Keratinocyte (primary cell): ENCODE data around the gene IGFBP1. TPM values are rescaled to one million over a fixed set of nuclear protein-coding genes. Genes with fewer than 3 reads are reported as not detected.

Experiments
- DNase-seq: peaks from one replicate; pipeline ENCODE4 v3.0.0-alpha.2; 2011; ENCODE audit warnings: low read depth, missing footprints, low spot score
- FAIRE-seq: peaks from 2 replicates; lab custom pipeline; 2011; peaks lifted over from hg19 to GRCh38; lab: Jason Lieb, UNC
- H2AFZ ChIP-seq: 2 replicates; pipeline ENCODE4 v1.6.0; 2012; ENCODE audit warnings: low read length, control low read depth, inconsistent platforms; ENCODE audit not compliant: control insufficient read depth
- H3K27ac ChIP-seq: 2 replicates; pipeline ENCODE4 v1.5.1; 2011; ENCODE audit warnings: low read length; ENCODE audit not compliant: control insufficient read depth, insufficient read depth
- H3K27me3 ChIP-seq: 3 replicates; pipeline ENCODE4 v1.6.0; 2011; ENCODE audit warnings: low read length; ENCODE audit not compliant: control insufficient read depth, insufficient read depth; ENCODE audit errors: extremely low read depth
- H3K36me3 ChIP-seq, 2 experiments: 2 replicates in 1 of 2; 3 replicates in 1 of 2; pipeline ENCODE4 v1.5.1; 2011; ENCODE audit warnings: low read length in 2 of 2, mild to moderate bottlenecking in 1 of 2; ENCODE audit not compliant: control insufficient read depth in 2 of 2, insufficient read depth in 2 of 2; ENCODE audit errors: extremely low read depth in 1 of 2
- H3K4me1 ChIP-seq: 3 replicates; pipeline ENCODE4 v1.5.1; 2011; ENCODE audit warnings: low read length; ENCODE audit not compliant: control insufficient read depth, insufficient read depth; ENCODE audit errors: extremely low read depth
- H3K4me2 ChIP-seq: 3 replicates; pipeline ENCODE4 v1.6.0; 2011; ENCODE audit warnings: low read depth, low read length; ENCODE audit not compliant: control insufficient read depth, insufficient read depth; ENCODE audit errors: extremely low read depth
- H3K4me3 ChIP-seq, 3 experiments: fragments of 200-600 bp in 1 of 3; sonication (generic) in 1 of 3; 2 replicates in 2 of 3; 3 replicates in 1 of 3; pipeline ENCODE4 v1.5.1; 2011 to 2016; ENCODE audit warnings: low read length in 3 of 3, mild to moderate bottlenecking in 3 of 3, control low read depth in 2 of 3, inconsistent platforms in 1 of 3, low read depth in 1 of 3, mixed read lengths in 1 of 3, mixed run types in 1 of 3, moderate library complexity in 1 of 3; ENCODE audit not compliant: control insufficient read depth in 2 of 3, insufficient read depth in 2 of 3; ENCODE audit errors: extremely low read depth in 1 of 3
- H3K79me2 ChIP-seq: 2 replicates; pipeline ENCODE4 v1.6.0; 2012; ENCODE audit warnings: low read length; ENCODE audit not compliant: control insufficient read depth, insufficient read depth
- H3K9ac ChIP-seq: 3 replicates; pipeline ENCODE4 v1.6.0; 2011; ENCODE audit warnings: low read length; ENCODE audit not compliant: control insufficient read depth, insufficient read depth; ENCODE audit errors: extremely low read depth
- H3K9me1 ChIP-seq: 3 replicates; pipeline ENCODE4 v1.6.0; 2011; ENCODE audit warnings: low read length; ENCODE audit not compliant: control insufficient read depth, insufficient read depth; ENCODE audit errors: extremely low read depth
- H3K9me3 ChIP-seq: 2 replicates; pipeline ENCODE4 v1.5.1; 2012; ENCODE audit warnings: low read depth, low read length; ENCODE audit not compliant: control insufficient read depth
- H4K20me1 ChIP-seq: 3 replicates; pipeline ENCODE4 v1.6.0; 2011; ENCODE audit warnings: low read length; ENCODE audit not compliant: control insufficient read depth, insufficient read depth; ENCODE audit errors: extremely low read depth
- CTCF ChIP-seq, 3 experiments: IDR thresholded peaks in 1 of 3; conservative IDR thresholded peaks in 1 of 3; optimal IDR thresholded peaks in 1 of 3; 2 replicates in 2 of 3; 3 replicates in 1 of 3; pipeline versions ENCODE3 to v1.5.1; 2011; ENCODE audit warnings: low read length in 3 of 3, mild to moderate bottlenecking in 3 of 3, moderate library complexity in 2 of 3, control low read depth in 1 of 3, inconsistent platforms in 1 of 3; ENCODE audit not compliant: insufficient read depth in 2 of 3; ENCODE audit errors: extremely low read depth in 1 of 3
- EZH2 ChIP-seq: IDR thresholded peaks from one replicate; pipeline ENCODE4 v1.6.1; 2012; ENCODE audit warnings: inconsistent platforms, mild to moderate bottlenecking, low read length, moderate library complexity
- dilution Hi-C: fragments of 300-500 bp; cut with MboI; formaldehyde crosslinking; loops from one replicate; pipeline ENCODE4 v1.7.0; 2020; ENCODE audit warnings: low sequenced_read_pairs; ENCODE audit not compliant: extremely low pct_ligation_motif_present
- polyA plus RNA-seq, 5 experiments: library from polyadenylated mRNA; depleted of rRNA in 3 of 5; stranded (reverse) in 3 of 5; stranded (forward) in 1 of 5; unstranded in 1 of 5; fragments of >200 nt; gene quantifications; 1 replicate in 1 of 5; 2 replicates in 3 of 5; 3 replicates in 1 of 5; pipeline versions ENCODE4 v1.2.1 to v1.2.3, GENCODE V29; 2011 to 2012; ENCODE audit warnings: missing spikeins in 2 of 5, low read depth in 1 of 5, low replicate concordance in 1 of 5

Gene IGFBP1
- polyA plus RNA-seq, 1 donor (not counting 4 experiments of a cell fraction or from before 2014, with no cell fraction given) = not detected

- Histone ChIP-seq H3K27ac (no peak overlapping the region), H3K9me3 (peaks cover 1% of the 10 kb centered on the region), H3K4me2 (no peak overlapping the region), H3K9ac (no peak overlapping the region), H3K4me3 (no peak overlapping the region), H3K36me3 (no peaks in the 10 kb centered on the region), H3K9me1 (no peaks in the 10 kb centered on the region), H4K20me1 (no peaks in the 10 kb centered on the region), H3K4me1 (no peaks in the 10 kb centered on the region), H3K27me3 (no peaks in the 10 kb centered on the region), H3K79me2 (no peaks in the 10 kb centered on the region), H2AFZ (no peak overlapping the region)
- FAIRE-seq = no peak
- dilution Hi-C loops = no loop called here
- no peak for DNase-seq
- TF ChIP-seq EZH2 (no peak), CTCF (optimal IDR thresholded peaks at IDR 0.05 in 1 of 3, IDR thresholded peaks at IDR 0.05 in 1 of 3, conservative IDR thresholded peaks at IDR 0.05 in 1 of 3; ENCODE audit: extremely low read depth in 1 of 3, insufficient read depth in 2 of 3, low read length in 3 of 3) (no peak)
Measured at GRCh38 chr7:45880433-45880860, 7.8 kb upstream of the IGFBP1 start.

GRCh38 chr7:45881280-45881758, 7.0 kb upstream of the IGFBP1 start:
- no peak for FAIRE-seq
- no peak for TF ChIP-seq CTCF (optimal IDR thresholded peaks at IDR 0.05 in 1 of 3, IDR thresholded peaks at IDR 0.05 in 1 of 3, conservative IDR thresholded peaks at IDR 0.05 in 1 of 3; ENCODE audit: extremely low read depth in 1 of 3, insufficient read depth in 2 of 3, low read length in 3 of 3)

More at GRCh38 chr7:45881280-45881758, 7.0 kb upstream of the IGFBP1 start:
- Histone ChIP-seq H3K4me2 (no peak overlapping the region), H3K4me1 (no peaks in the 10 kb centered on the region), H2AFZ (no peak overlapping the region), H3K79me2 (no peaks in the 10 kb centered on the region), H3K4me3 (no peak overlapping the region), H3K9ac (no peak overlapping the region), H3K36me3 (no peaks in the 10 kb centered on the region), H3K9me1 (no peaks in the 10 kb centered on the region), H4K20me1 (no peaks in the 10 kb centered on the region), H3K27me3 (no peaks in the 10 kb centered on the region), H3K9me3 (peaks cover 1% of the 10 kb centered on the region), H3K27ac (no peak overlapping the region)
- dilution Hi-C loops = no loop called here
- DNase-seq = no peak
